ENCODE data around the gene TMEM53. TPM values are rescaled to one million over a fixed set of nuclear protein-coding genes. Genes with fewer than 3 reads are reported as not detected.

The TMEM53 gene
- total and polyA plus RNA-seq, 2 donors (not counting 3 experiments of a cell fraction or from before 2014, with no cell fraction given) = 5.3 to 16.5 TPM

DNA sequence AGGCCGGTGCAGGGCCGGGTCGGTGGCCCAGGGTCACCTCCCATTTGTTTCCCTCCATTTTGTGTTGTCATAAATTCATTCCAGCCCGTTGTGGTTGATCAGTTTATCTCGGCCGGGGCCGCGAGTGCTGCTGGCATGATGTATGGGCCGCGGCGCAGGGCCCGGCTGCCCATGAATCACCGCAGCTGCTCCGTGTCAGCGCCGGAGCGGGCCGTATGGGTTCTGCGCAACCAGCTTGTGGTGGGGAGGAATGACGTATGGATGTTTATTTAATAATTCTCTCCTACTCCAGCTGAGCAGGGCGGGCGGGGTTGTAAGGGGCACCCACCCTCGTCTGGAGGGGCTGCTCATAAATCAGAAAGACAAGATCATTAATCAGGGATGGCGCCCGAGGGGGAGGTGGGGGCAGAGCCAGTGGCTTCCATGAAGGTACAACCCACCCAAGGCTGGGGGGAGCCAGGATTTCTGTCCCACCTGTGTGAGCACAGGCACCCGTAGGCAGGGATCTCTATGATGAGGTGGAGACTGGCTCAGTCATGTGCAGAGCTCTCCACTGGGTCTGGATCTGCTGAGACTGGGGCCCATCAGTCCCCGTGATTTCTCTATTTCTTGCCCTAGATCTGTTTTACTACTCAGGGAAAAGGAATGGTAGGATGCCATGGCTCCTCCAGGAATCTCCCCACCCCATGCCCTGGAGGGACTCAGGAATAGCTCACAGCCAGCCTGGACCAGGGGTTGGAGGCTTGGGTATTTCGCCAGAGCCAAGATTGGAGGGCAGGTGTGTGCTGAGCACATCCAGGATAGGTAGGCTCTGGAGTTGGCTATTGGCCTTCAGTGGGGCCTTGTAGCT is 27.8 kb downstream of the TMEM53 start:
- Histone ChIP-seq H3K4me3 (replicated peaks in 1 of 3; ENCODE audit: insufficient read depth in 1 of 3, low read depth in 1 of 3, low read length in 3 of 3) (no peak overlapping the region), H3K9ac (replicated peaks; ENCODE audit: extremely low read depth, insufficient read depth, low read length) (no peak overlapping the region), H3K27ac (ENCODE audit: insufficient read depth, low read depth, low read length) (no peak overlapping the region), H3K9me3 (replicated peaks; ENCODE audit: control insufficient read depth, insufficient read depth, low read length) (no peaks in the 10 kb centered on the region), H3K79me2 (ENCODE audit: control insufficient read depth, insufficient read depth, low read length) (no peaks in the 10 kb centered on the region), H3K36me3 (ENCODE audit: control insufficient read depth in 2 of 2, extremely low read depth in 1 of 2, insufficient read depth in 2 of 2, low read length in 2 of 2) (peaks cover 0 to 53% of the 10 kb centered on the region in 2 experiments), H3K9me1 (replicated peaks; ENCODE audit: control insufficient read depth, extremely low read depth, insufficient read depth, low read length) (no peaks in the 10 kb centered on the region), H4K20me1 (replicated peaks; ENCODE audit: control insufficient read depth, extremely low read depth, insufficient read depth, low read length) (no peaks in the 10 kb centered on the region), H3K4me2 (ENCODE audit: insufficient read depth, low read length) (no peak overlapping the region), H3K4me1 (ENCODE audit: control insufficient read depth, extremely low read depth, insufficient read depth, low read length) (no peaks in the 10 kb centered on the region), H2AFZ (ENCODE audit: low read depth, low read length) (no peak overlapping the region), H3K27me3 (ENCODE audit: control insufficient read depth in 2 of 2, insufficient read depth in 2 of 2, low read length in 2 of 2) (no peaks in the 10 kb centered on the region)
- intact Hi-C loops (cut with micrococcal nuclease) = no loop called here
- TF ChIP-seq, protein P1, sequence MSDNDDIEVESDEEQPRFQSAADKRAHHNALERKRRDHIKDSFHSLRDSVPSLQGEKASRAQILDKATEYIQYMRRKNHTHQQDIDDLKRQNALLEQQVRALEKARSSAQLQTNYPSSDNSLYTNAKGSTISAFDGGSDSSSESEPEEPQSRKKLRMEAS (IDR thresholded peaks at IDR 0.05; ENCODE audit: insufficient read depth, insufficient read length) = no peak
- TF ChIP-seq POLR2A (IDR thresholded peaks at IDR 0.05; ENCODE audit: low read depth, low read length) (no peak), FOS (IDR thresholded peaks at IDR 0.05; ENCODE audit: borderline replicate concordance, insufficient read depth, low read length) (no peak), MYC (IDR thresholded peaks at IDR 0.05; ENCODE audit: low read depth, low read length) (no peak), POLR2AphosphoS5 (IDR thresholded peaks at IDR 0.05; ENCODE audit: insufficient read depth, low read depth, low read length) (no peak), EZH2 (IDR thresholded peaks at IDR 0.05; ENCODE audit: borderline replicate concordance, low read depth, low read length, severe bottlenecking) (no peak), JUN (IDR thresholded peaks at IDR 0.05; ENCODE audit: borderline replicate concordance, insufficient read depth, insufficient read length, low read depth) (no peak), GATA2 (IDR thresholded peaks at IDR 0.05; ENCODE audit: insufficient read depth, insufficient read length, low read depth, low read length) (no peak)
- TF ChIP-seq, protein P2, sequence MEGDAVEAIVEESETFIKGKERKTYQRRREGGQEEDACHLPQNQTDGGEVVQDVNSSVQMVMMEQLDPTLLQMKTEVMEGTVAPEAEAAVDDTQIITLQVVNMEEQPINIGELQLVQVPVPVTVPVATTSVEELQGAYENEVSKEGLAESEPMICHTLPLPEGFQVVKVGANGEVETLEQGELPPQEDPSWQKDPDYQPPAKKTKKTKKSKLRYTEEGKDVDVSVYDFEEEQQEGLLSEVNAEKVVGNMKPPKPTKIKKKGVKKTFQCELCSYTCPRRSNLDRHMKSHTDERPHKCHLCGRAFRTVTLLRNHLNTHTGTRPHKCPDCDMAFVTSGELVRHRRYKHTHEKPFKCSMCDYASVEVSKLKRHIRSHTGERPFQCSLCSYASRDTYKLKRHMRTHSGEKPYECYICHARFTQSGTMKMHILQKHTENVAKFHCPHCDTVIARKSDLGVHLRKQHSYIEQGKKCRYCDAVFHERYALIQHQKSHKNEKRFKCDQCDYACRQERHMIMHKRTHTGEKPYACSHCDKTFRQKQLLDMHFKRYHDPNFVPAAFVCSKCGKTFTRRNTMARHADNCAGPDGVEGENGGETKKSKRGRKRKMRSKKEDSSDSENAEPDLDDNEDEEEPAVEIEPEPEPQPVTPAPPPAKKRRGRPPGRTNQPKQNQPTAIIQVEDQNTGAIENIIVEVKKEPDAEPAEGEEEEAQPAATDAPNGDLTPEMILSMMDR (IDR thresholded peaks at IDR 0.05; ENCODE audit: extremely low read depth in 1 of 2, insufficient read depth in 1 of 2, low read depth in 1 of 2, low read length in 2 of 2) = no peak
- dilution Hi-C loops (cut with MboI; ENCODE audit: extremely low pct_ligation_motif_present, low sequenced_read_pairs) = no loop called here
- BruUV-seq (replicated peaks) = no TSS peak
- ChIA-PET POLR2A (no interaction called here), CTCF (interaction anchor here (1.2 kb wide), 2 partner anchors 9 kb away, joined by 3 to 4 read pairs; no protein-coding TSS in a partner anchor)
- DNase-seq (ENCODE audit: low read depth, low spot score) (no peak), FAIRE-seq (no peak)

All from endothelial cell of umbilical vein (primary cell).